Stimulated activated naive B cell treated with anti-CD40 and anti-IgM and Interleukin-4, amounts not matched to agents 10 μg/mL and 1 μg/mL and 100 μg/mL, for 72 hours (primary cell): ENCODE data around the gene SBF2.
A peak's percentile ranks its signal among the peaks of the same experiment; 100 is the strongest.
"Not testable (repeated sequence)": the region's sequence is repeated elsewhere in the genome, so short reads cannot be mapped to it uniquely, and the experiment has no call there.

Experiments used
- ATAC-seq, 2 donors: fragments of 150-1000 bp; cut with Tn5 transposase; replicated peaks; 2 replicates each; pipeline ENCODE4 v1.10.0; 2021; ENCODE audit warnings: moderate library complexity in 1 of 2
- DNase-seq: peaks from one replicate; pipeline ENCODE4 v3.0.0; 2021
- H3K27ac Mint-ChIP-seq: one replicate; pipeline ENCODE4 v1.8.0; 2022; ENCODE audit warnings: mild to moderate bottlenecking, mixed read lengths
- H3K27me3 Mint-ChIP-seq, 2 donors: one replicate each; pipeline ENCODE4 v1.8.0; 2022; ENCODE audit warnings: mixed read lengths in 2 of 2
- H3K36me3 Mint-ChIP-seq, 2 donors: one replicate each; pipeline ENCODE4 v1.8.0; 2022; ENCODE audit warnings: mixed read lengths in 2 of 2, mild to moderate bottlenecking in 1 of 2
- H3K4me1 Mint-ChIP-seq, 2 donors: one replicate each; pipeline ENCODE4 v1.8.0; 2022; ENCODE audit warnings: mixed read lengths in 2 of 2, mild to moderate bottlenecking in 1 of 2
- H3K4me3 Mint-ChIP-seq, 2 donors: one replicate each; pipeline ENCODE4 v1.8.0; 2022; ENCODE audit warnings: mild to moderate bottlenecking in 2 of 2, mixed read lengths in 2 of 2, moderate library complexity in 1 of 2
- H3K9me3 Mint-ChIP-seq, 2 donors: one replicate each; pipeline ENCODE4 v1.8.0; 2022; ENCODE audit warnings: mixed read lengths in 2 of 2, mild to moderate bottlenecking in 1 of 2

Gene SBF2

GRCh38 chr11:9956483-9956882 is 337.5 kb downstream of the SBF2 start:
- no peaks in the 10 kb centered on the region for H3K9me3 Mint-ChIP-seq
- H3K36me3 Mint-ChIP-seq = peaks cover 16 to 23% of the 10 kb centered on the region in 2 donors
- no peak for DNase-seq
- no peak for ATAC-seq
- H3K4me1 Mint-ChIP-seq = no peaks in the 10 kb centered on the region
- no peak overlapping the region for H3K27ac Mint-ChIP-seq
- H3K27me3 Mint-ChIP-seq = no peaks in the 10 kb centered on the region
- no peak overlapping the region for H3K4me3 Mint-ChIP-seq

- Mint-ChIP-seq H3K27ac (no peak overlapping the region), H3K36me3 (peaks cover 16 to 23% of the 10 kb centered on the region in 2 donors), H3K4me3 (no peak overlapping the region), H3K9me3 (no peaks in the 10 kb centered on the region), H3K27me3 (no peaks in the 10 kb centered on the region), H3K4me1 (no peaks in the 10 kb centered on the region)
- DNase-seq (no peak), ATAC-seq (no peak)
These were observed 338.6 kb downstream of the SBF2 start for GRCh38 chr11:9955391-9955790.

GRCh38 chr11:9953994-9954626 is 339.9 kb downstream of the SBF2 start:
- Mint-ChIP-seq H3K4me3 (no peak overlapping the region), H3K27me3 (no peaks in the 10 kb centered on the region), H3K27ac (no peak overlapping the region), H3K36me3 (peaks cover 10 to 13% of the 10 kb centered on the region in 2 donors), H3K9me3 (no peaks in the 10 kb centered on the region), H3K4me1 (no peaks in the 10 kb centered on the region)
- no peak for DNase-seq
- ATAC-seq = no peak

- Mint-ChIP-seq H3K27ac (no peak overlapping the region), H3K36me3 (peaks cover 2 to 6% of the 10 kb centered on the region in 2 donors), H3K27me3 (no peaks in the 10 kb centered on the region), H3K9me3 (no peaks in the 10 kb centered on the region), H3K4me3 (no peak overlapping the region), H3K4me1 (no peaks in the 10 kb centered on the region)
- no peak for DNase-seq
- ATAC-seq = no peak
These were observed 341.4 kb downstream of the SBF2 start for GRCh38 chr11:9952511-9953196.

DNA sequence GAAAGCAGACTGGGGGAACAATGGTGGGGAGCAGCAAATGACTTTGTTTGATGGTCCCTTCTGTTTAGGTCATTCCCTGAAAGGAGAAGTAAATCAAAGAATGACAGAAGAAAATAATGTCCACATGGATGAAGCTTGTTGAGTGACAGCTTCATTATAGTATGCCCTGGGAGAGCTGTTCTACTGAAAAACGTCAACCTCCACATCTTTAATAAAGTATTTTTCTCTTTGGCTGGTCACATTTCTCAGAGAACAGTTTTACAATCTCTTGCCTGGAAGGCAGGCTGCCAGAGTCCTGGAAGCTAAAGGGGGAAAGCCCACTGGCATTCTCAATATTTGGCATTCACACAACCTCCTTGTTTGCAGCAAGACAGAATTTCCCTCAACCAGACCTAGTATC is 342.2 kb downstream of the SBF2 start:
- DNase-seq = no peak
- Mint-ChIP-seq H3K27ac (no peak overlapping the region), H3K4me3 (no peak overlapping the region), H3K4me1 (no peaks in the 10 kb centered on the region), H3K36me3 (peaks cover 6 to 9% of the 10 kb centered on the region in 2 donors), H3K9me3 (no peaks in the 10 kb centered on the region), H3K27me3 (no peaks in the 10 kb centered on the region)
- ATAC-seq = no peak

DNA sequence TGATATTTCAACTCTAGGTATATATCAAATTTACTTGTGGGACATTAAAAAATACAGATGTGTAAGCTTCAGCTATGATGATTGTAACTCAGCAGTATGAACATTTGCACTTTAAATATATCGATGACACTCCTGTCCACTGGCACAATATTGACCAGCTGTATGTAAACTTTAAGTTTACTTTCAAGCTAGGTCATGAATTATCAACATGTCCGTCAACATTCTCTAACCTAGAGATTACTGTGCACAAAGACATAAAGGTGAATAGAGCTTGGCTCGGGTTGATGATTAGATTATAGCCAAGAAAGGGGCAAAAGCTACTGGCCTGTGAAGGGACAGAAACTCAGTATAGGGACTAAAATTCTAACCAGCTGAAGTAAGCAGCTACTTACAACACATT is 343.6 kb downstream of the SBF2 start:
- no peak overlapping the region for H3K27ac Mint-ChIP-seq
- no peaks in the 10 kb centered on the region for H3K4me1 Mint-ChIP-seq
- peaks cover 0 to 2% of the 10 kb centered on the region in 2 donors for H3K9me3 Mint-ChIP-seq
- ATAC-seq (no peak), DNase-seq (no peak)
- no peak overlapping the region for H3K4me3 Mint-ChIP-seq
- peaks cover 4 to 11% of the 10 kb centered on the region in 2 donors for H3K36me3 Mint-ChIP-seq
- H3K27me3 Mint-ChIP-seq = no peaks in the 10 kb centered on the region

- H3K27me3 Mint-ChIP-seq = no peaks in the 10 kb centered on the region
- H3K4me3 Mint-ChIP-seq = no peak overlapping the region
- H3K36me3 Mint-ChIP-seq = peaks cover 5 to 13% of the 10 kb centered on the region in 2 donors
- H3K27ac Mint-ChIP-seq = no peak overlapping the region
- peak in 1 of 2 donors; percentile 39 for ATAC-seq
- H3K9me3 Mint-ChIP-seq = peaks cover 0 to 8% of the 10 kb centered on the region in 2 donors
- H3K4me1 Mint-ChIP-seq = peaks cover 2 to 7% of the 10 kb centered on the region in 2 donors
- DNase-seq = no peak
These were observed 346.7 kb downstream of the SBF2 start for GRCh38 chr11:9947231-9947864.

GRCh38 chr11:9945680-9946079 is 348.3 kb downstream of the SBF2 start:
- H3K4me3 Mint-ChIP-seq, DNase-seq, H3K9me3 Mint-ChIP-seq, H3K4me1 Mint-ChIP-seq, H3K27ac Mint-ChIP-seq, H3K27me3 Mint-ChIP-seq, ATAC-seq: not testable (repeated sequence)
- H3K36me3 Mint-ChIP-seq = peaks cover 5 to 13% of the 10 kb centered on the region in 2 donors

GRCh38 chr11:9943386-9944110 is 350.5 kb downstream of the SBF2 start:
- Mint-ChIP-seq H3K4me1 (peaks cover 2 to 7% of the 10 kb centered on the region in 2 donors), H3K9me3 (peaks cover 0 to 8% of the 10 kb centered on the region in 2 donors), H3K36me3 (peaks cover 5 to 13% of the 10 kb centered on the region in 2 donors), H3K4me3 (no peak overlapping the region), H3K27ac (no peak overlapping the region), H3K27me3 (no peaks in the 10 kb centered on the region)
- ATAC-seq = no peak
- no peak for DNase-seq

GRCh38 chr11:9941991-9942390 is 352.0 kb downstream of the SBF2 start:
- H3K4me3 Mint-ChIP-seq = no peak overlapping the region

GRCh38 chr11:9939150-9939549 is 354.9 kb downstream of the SBF2 start:
- H3K36me3 Mint-ChIP-seq = peaks cover 2 to 15% of the 10 kb centered on the region in 2 donors
- H3K27me3 Mint-ChIP-seq, H3K9me3 Mint-ChIP-seq, H3K27ac Mint-ChIP-seq, H3K4me3 Mint-ChIP-seq, DNase-seq, ATAC-seq: not testable (repeated sequence)
- peaks cover 12 to 18% of the 10 kb centered on the region in 2 donors for H3K4me1 Mint-ChIP-seq

More at GRCh38 chr11:9941991-9942390, 352.0 kb downstream of the SBF2 start:
- DNase-seq (no peak), ATAC-seq (no peak)
- H3K9me3 Mint-ChIP-seq = peaks cover 0 to 8% of the 10 kb centered on the region in 2 donors
- peaks cover 1 to 10% of the 10 kb centered on the region in 2 donors for H3K36me3 Mint-ChIP-seq
- no peaks in the 10 kb centered on the region for H3K27me3 Mint-ChIP-seq
- peaks cover 2 to 7% of the 10 kb centered on the region in 2 donors for H3K4me1 Mint-ChIP-seq
- no peak overlapping the region for H3K27ac Mint-ChIP-seq

DNA sequence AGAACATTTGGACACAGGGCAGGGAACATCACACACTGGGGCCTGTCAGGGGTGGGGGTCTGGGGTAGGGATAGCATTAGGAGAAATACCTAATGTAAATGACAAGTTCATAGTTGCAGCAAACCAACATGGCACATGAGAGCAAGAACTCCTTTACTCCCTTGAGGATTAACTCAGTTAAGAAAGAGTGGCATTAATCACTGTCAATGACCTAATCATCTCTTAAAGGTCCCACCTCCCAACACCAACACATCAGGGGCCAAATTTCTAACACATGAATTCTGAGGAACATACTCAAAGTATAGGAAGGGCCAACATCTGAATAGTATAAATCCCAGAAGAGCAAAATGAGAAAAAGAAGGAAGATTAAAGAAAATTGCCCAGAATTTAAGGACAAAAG is 357.3 kb downstream of the SBF2 start:
- Mint-ChIP-seq H3K27ac (no peak overlapping the region), H3K9me3 (peaks cover 0 to 9% of the 10 kb centered on the region in 2 donors), H3K36me3 (peaks cover 15 to 25% of the 10 kb centered on the region in 2 donors), H3K4me1 (peaks cover 14 to 17% of the 10 kb centered on the region in 2 donors), H3K27me3 (no peaks in the 10 kb centered on the region), H3K4me3 (no peak overlapping the region)
- DNase-seq (no peak), ATAC-seq (no peak)

DNA sequence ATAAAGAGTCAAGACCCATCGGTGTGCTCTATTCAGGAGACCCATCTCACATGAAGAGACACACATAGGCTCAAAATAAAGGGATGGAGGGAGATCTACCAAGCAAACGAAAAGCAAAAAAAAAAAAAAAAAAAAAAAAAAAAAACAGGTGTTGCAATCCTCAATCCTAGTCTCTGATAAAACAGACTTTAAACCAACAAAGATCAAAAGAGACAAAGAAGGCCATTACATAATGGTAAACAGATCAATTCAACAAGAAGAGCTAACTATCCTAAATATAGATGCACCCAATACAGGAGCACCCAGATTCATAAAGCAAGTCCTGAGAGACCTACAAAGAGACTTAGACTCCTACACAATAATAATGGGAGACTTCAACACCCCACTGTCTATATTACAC is 361.2 kb downstream of the SBF2 start:
- H3K36me3 Mint-ChIP-seq = peaks cover 25 to 42% of the 10 kb centered on the region in 2 donors

More for the DNA sequence above, 361.2 kb downstream of the SBF2 start:
- peaks cover 14 to 17% of the 10 kb centered on the region in 2 donors for H3K4me1 Mint-ChIP-seq
- not testable (repeated sequence) for DNase-seq, H3K9me3 Mint-ChIP-seq, H3K4me3 Mint-ChIP-seq, H3K27me3 Mint-ChIP-seq, H3K27ac Mint-ChIP-seq, ATAC-seq
